HCT116 (cell line): Measurements from ENCODE around the gene MLLT11. TPM values are rescaled to one million over a fixed set of nuclear protein-coding genes. Genes with fewer than 3 reads are reported as not detected.

Experiments used
- ELF1 ChIP-seq: IDR thresholded peaks from 2 replicates; pipeline ENCODE4 v1.6.1; 2012; ENCODE audit warnings: low read depth, borderline replicate concordance
- EZH2 ChIP-seq: fragments of 200-600 bp; sonication (generic); IDR thresholded peaks from 2 replicates; pipeline ENCODE4 v1.6.1; 2017; ENCODE audit warnings: antibody characterized with exemption, mixed run types
- FOSL1 ChIP-seq: IDR thresholded peaks from 2 replicates; pipeline ENCODE4 v1.6.1; 2012; ENCODE audit warnings: low read depth
- JUND ChIP-seq: IDR thresholded peaks from 2 replicates; pipeline ENCODE4 v1.6.1; 2012
- POLR2AphosphoS5 ChIP-seq: IDR thresholded peaks from 2 replicates; pipeline ENCODE4 v1.6.1; 2011; ENCODE audit warnings: mild to moderate bottlenecking, low read depth, low read length, moderate library complexity
- SIN3A ChIP-seq: IDR thresholded peaks from 2 replicates; pipeline ENCODE4 v1.6.1; 2012; ENCODE audit warnings: low read depth
- SP1 ChIP-seq: IDR thresholded peaks from 2 replicates; pipeline ENCODE4 v1.6.1; 2012; ENCODE audit warnings: low read depth
- SRF ChIP-seq: IDR thresholded peaks from 2 replicates; pipeline ENCODE4 v1.6.1; 2012; ENCODE audit warnings: low read depth
- ZFX ChIP-seq: fragments of 450-650 bp; IDR thresholded peaks from 2 replicates; pipeline ENCODE4 v1.6.1; 2017
- total RNA-seq: library from RNA; stranded (reverse); gene quantifications from one replicate; pipeline ENCODE4 v1.2.1, GENCODE V29; 2021; ENCODE audit not compliant: unreplicated experiment
- TF ChIP-seq, protein P1 (sequence below), 3 experiments: fragments of 200-600 bp in 1 of 3; sonication (generic) in 1 of 3; IDR thresholded peaks in 2 of 3; conservative IDR thresholded peaks in 1 of 3; 2 replicates each; pipeline ENCODE4 v1.5.1; 2012 to 2017; ENCODE audit warnings: low read depth in 2 of 3, low read length in 2 of 3, antibody characterized with exemption in 1 of 3, borderline replicate concordance in 1 of 3, control low read depth in 1 of 3, mild to moderate bottlenecking in 1 of 3, mixed read lengths in 1 of 3, mixed run types in 1 of 3, moderate library complexity in 1 of 3; ENCODE audit not compliant: insufficient read depth in 1 of 3
- TF ChIP-seq, protein P2 (sequence below): IDR thresholded peaks from 2 replicates; pipeline ENCODE4 v1.6.1; 2012
- TF ChIP-seq, protein P3 (sequence below): IDR thresholded peaks from 2 replicates; pipeline ENCODE4 v1.6.1; 2012
- TF ChIP-seq, protein P4 (sequence below): IDR thresholded peaks from 2 replicates; pipeline ENCODE4 v1.6.1; 2012; ENCODE audit warnings: low read depth

The MLLT11 gene
- total RNA-seq, 1 experiment from 2014 or later, result 0.17 TPM

DNA sequence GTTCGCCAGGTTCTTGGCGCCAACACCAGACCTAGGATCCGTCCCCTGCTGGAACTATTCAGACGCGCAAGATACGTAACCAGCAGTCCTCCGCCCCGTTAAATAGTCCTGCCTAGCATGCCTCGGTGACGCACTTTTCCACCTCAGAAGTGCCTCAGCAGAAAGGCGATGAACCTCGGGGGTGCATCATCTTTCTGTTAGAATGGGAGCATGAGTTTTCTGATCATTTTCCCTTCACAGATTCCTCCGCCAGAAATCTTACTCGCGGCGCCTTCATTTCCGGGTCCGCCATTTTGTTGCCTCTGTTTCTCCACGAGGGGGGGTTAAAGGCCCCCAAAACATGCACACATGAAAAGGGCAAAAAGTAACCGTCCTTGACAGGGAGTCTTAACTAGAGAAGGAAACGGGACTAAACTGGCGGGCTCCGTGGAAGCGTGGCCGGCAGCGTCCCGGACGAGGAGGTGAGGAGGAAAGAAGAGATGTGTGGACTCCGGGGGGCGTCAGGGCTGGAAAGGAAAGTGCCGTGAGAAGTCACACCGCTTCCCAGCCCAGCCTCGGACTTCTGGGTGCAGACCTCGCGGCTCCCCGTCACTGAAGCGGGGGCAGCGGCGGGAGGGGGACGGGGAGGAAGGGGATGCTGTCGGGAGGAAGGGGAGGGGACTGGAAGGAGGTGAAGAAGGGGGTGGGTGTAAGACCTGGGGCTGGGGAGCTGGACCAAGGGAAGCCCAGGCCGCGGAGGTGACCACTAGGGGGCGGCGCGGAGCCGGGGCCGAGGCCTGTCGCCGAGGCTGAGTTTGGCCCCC is 10.5 kb downstream of the MLLT11 start, which contains the start of gene GABPB2 (continued):
- TF ChIP-seq, protein P1, sequence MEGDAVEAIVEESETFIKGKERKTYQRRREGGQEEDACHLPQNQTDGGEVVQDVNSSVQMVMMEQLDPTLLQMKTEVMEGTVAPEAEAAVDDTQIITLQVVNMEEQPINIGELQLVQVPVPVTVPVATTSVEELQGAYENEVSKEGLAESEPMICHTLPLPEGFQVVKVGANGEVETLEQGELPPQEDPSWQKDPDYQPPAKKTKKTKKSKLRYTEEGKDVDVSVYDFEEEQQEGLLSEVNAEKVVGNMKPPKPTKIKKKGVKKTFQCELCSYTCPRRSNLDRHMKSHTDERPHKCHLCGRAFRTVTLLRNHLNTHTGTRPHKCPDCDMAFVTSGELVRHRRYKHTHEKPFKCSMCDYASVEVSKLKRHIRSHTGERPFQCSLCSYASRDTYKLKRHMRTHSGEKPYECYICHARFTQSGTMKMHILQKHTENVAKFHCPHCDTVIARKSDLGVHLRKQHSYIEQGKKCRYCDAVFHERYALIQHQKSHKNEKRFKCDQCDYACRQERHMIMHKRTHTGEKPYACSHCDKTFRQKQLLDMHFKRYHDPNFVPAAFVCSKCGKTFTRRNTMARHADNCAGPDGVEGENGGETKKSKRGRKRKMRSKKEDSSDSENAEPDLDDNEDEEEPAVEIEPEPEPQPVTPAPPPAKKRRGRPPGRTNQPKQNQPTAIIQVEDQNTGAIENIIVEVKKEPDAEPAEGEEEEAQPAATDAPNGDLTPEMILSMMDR (IDR thresholded peaks at IDR 0.05 in 2 of 3, conservative IDR thresholded peaks at IDR 0.05 in 1 of 3; ENCODE audit: borderline replicate concordance in 1 of 3, insufficient read depth in 1 of 3, low read depth in 2 of 3, low read length in 2 of 3), result peak; percentile 50 to 89 (median 87); a peak in 5 of 6 replicates
- TF ChIP-seq EZH2 (no peak), SP1 (peak; percentile 44), ELF1 (peak; percentile 97), JUND (peak; percentile 52), SIN3A (peak; percentile 68; the same call in 1 of the 2 replicates), FOSL1 (0 out of 2 replicates have a peak, but pooled peaks have one; percentile 11), POLR2AphosphoS5 (peak; percentile 97; the same call in 1 of the 2 replicates), SRF (no peak), ZFX (peak; percentile 47; the same call in 1 of the 2 replicates)
- TF ChIP-seq, protein P2, sequence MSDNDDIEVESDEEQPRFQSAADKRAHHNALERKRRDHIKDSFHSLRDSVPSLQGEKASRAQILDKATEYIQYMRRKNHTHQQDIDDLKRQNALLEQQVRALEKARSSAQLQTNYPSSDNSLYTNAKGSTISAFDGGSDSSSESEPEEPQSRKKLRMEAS, result peak; percentile 86
- TF ChIP-seq, protein P3, sequence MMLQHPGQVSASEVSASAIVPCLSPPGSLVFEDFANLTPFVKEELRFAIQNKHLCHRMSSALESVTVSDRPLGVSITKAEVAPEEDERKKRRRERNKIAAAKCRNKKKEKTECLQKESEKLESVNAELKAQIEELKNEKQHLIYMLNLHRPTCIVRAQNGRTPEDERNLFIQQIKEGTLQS, result no peak
- TF ChIP-seq, protein P4, sequence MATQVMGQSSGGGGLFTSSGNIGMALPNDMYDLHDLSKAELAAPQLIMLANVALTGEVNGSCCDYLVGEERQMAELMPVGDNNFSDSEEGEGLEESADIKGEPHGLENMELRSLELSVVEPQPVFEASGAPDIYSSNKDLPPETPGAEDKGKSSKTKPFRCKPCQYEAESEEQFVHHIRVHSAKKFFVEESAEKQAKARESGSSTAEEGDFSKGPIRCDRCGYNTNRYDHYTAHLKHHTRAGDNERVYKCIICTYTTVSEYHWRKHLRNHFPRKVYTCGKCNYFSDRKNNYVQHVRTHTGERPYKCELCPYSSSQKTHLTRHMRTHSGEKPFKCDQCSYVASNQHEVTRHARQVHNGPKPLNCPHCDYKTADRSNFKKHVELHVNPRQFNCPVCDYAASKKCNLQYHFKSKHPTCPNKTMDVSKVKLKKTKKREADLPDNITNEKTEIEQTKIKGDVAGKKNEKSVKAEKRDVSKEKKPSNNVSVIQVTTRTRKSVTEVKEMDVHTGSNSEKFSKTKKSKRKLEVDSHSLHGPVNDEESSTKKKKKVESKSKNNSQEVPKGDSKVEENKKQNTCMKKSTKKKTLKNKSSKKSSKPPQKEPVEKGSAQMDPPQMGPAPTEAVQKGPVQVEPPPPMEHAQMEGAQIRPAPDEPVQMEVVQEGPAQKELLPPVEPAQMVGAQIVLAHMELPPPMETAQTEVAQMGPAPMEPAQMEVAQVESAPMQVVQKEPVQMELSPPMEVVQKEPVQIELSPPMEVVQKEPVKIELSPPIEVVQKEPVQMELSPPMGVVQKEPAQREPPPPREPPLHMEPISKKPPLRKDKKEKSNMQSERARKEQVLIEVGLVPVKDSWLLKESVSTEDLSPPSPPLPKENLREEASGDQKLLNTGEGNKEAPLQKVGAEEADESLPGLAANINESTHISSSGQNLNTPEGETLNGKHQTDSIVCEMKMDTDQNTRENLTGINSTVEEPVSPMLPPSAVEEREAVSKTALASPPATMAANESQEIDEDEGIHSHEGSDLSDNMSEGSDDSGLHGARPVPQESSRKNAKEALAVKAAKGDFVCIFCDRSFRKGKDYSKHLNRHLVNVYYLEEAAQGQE, result no peak
